CD4-positive, alpha-beta T cell treated with Interleukin-10 for 1 hour (primary cell): ENCODE data around the gene TBXAS1.
"Not testable (repeated sequence)": the region's sequence is repeated elsewhere in the genome, so short reads cannot be mapped to it uniquely, and the experiment has no call there.

Experiments
- DNase-seq: peaks from one replicate; pipeline ENCODE4 v3.0.0-alpha.2; 2020

TBXAS1 gene

GRCh38 chr7:139916717-139917395, 87.8 kb downstream of the TBXAS1 start:
- no peak for DNase-seq

GRCh38 chr7:139917851-139918250, 88.8 kb downstream of the TBXAS1 start:
- DNase-seq: no peak

- no peak for DNase-seq
Observed at GRCh38 chr7:139918480-139918879, 89.4 kb downstream of the TBXAS1 start.

GRCh38 chr7:139923090-139923489, 94.0 kb downstream of the TBXAS1 start:
- no peak for DNase-seq

GRCh38 chr7:139924461-139924860, 95.4 kb downstream of the TBXAS1 start:
- no peak for DNase-seq

- DNase-seq: not testable (repeated sequence)
Observed at GRCh38 chr7:139929221-139929620, 100.2 kb downstream of the TBXAS1 start.

- DNase-seq: no peak
Observed at GRCh38 chr7:139930286-139930965, 101.4 kb downstream of the TBXAS1 start.

- DNase-seq: no peak
Observed at GRCh38 chr7:139931190-139931934, 102.3 kb downstream of the TBXAS1 start.

GRCh38 chr7:139932531-139932930, 103.5 kb downstream of the TBXAS1 start:
- DNase-seq: no peak

GRCh38 chr7:139936760-139937310, 107.8 kb downstream of the TBXAS1 start:
- no peak for DNase-seq

GRCh38 chr7:139937715-139938114, 108.7 kb downstream of the TBXAS1 start:
- no peak for DNase-seq

GRCh38 chr7:139940866-139941265, 111.8 kb downstream of the TBXAS1 start:
- DNase-seq: no peak

- no peak for DNase-seq
Observed at GRCh38 chr7:139941421-139941820, 112.4 kb downstream of the TBXAS1 start.

GRCh38 chr7:139941866-139942265, 112.8 kb downstream of the TBXAS1 start:
- no peak for DNase-seq

GRCh38 chr7:139942636-139943035, 113.6 kb downstream of the TBXAS1 start:
- DNase-seq: no peak

- no peak for DNase-seq
Observed at GRCh38 chr7:139943401-139943800, 114.3 kb downstream of the TBXAS1 start.

GRCh38 chr7:139944248-139944647, 115.2 kb downstream of the TBXAS1 start:
- DNase-seq: no peak

- DNase-seq: no peak
Observed at GRCh38 chr7:139946533-139946932, 117.5 kb downstream of the TBXAS1 start.

- DNase-seq: no peak
Observed at GRCh38 chr7:139947021-139947420, 118.0 kb downstream of the TBXAS1 start.

GRCh38 chr7:139948167-139948566, 119.1 kb downstream of the TBXAS1 start:
- DNase-seq: no peak

GRCh38 chr7:139948587-139949335, 119.7 kb downstream of the TBXAS1 start:
- no peak for DNase-seq

- DNase-seq: no peak
Observed at GRCh38 chr7:139949629-139950028, 120.6 kb downstream of the TBXAS1 start.
